Prostate gland (tissue), 2 donors: Measurements from ENCODE around the gene IMMP2L. TPM values are rescaled to one million over a fixed set of nuclear protein-coding genes. Genes with fewer than 3 reads are reported as not detected.

ENCODE experiments used
- DNase-seq: peaks from one replicate; pipeline ENCODE4 v3.0.0-alpha.2; 2019; ENCODE audit warnings: low spot score
- H3K27ac ChIP-seq, 2 donors: fragments of 200-600 bp; sonication (generic); 2 replicates each; pipeline ENCODE4 v1.5.1; 2017 to 2019
- H3K27me3 ChIP-seq: fragments of 200-600 bp; sonication (generic); replicated peaks from 2 replicates; pipeline ENCODE4 v1.5.1; 2019; ENCODE audit not compliant: insufficient read depth
- H3K36me3 ChIP-seq, 2 donors: fragments of 200-600 bp; sonication (generic); 1 replicate in 1 of 2; 2 replicates in 1 of 2; pipeline versions ENCODE4 v1.5.1 to v1.8.1; 2017 to 2019
- H3K4me1 ChIP-seq: fragments of 200-600 bp; sonication (generic); replicated peaks from 2 replicates; pipeline ENCODE4 v1.5.1; 2019
- H3K4me3 ChIP-seq, 2 donors: fragments of 200-600 bp; sonication (generic); 2 replicates each; pipeline ENCODE4 v1.5.1; 2017 to 2019
- H3K9me3 ChIP-seq: fragments of 200-600 bp; sonication (generic); 2 replicates; pipeline ENCODE4 v1.5.1; 2017
- POLR2A ChIP-seq: fragments of 450-650 bp; IDR thresholded peaks from one replicate; pipeline ENCODE4 v1.6.1; 2016; ENCODE audit warnings: antibody characterized with exemption, mild to moderate bottlenecking
- POLR2AphosphoS5 ChIP-seq: sonication (generic); formaldehyde crosslinking; IDR thresholded peaks from one replicate; pipeline ENCODE4 v1.6.1; 2017; ENCODE audit warnings: antibody characterized with exemption
- WGBS: methylation state at CpG from one replicate; pipeline ENCODE4 v1.1.5; 2018; 5-methylcytosine and 5-hydroxymethylcytosine counted together
- intact Hi-C: fragments of 100-400 bp; cut with DNase I; formaldehyde crosslinking; loops from one replicate; pipeline ENCODE4 v1.14.2; 2022
- total RNA-seq, 2 donors: library from RNA; depleted of rRNA; stranded (reverse); fragments of >200 nt; gene quantifications; one replicate each; pipeline ENCODE4 v1.1.0, GENCODE V29; 2016
- TF ChIP-seq, protein P1 (sequence below), 4 experiments: fragments of 200-600 bp in 2 of 4; fragments of 450-650 bp in 2 of 4; sonication (generic) in 2 of 4; IDR thresholded peaks; 1 replicate in 3 of 4; 2 replicates in 1 of 4; pipeline ENCODE4 v1.5.1; 2016 to 2019; ENCODE audit warnings: antibody characterized with exemption in 4 of 4, mild to moderate bottlenecking in 2 of 4, moderate library complexity in 2 of 4

IMMP2L gene
- total RNA-seq, 2 donors from 2014 or later: 16.9 to 20.4 TPM

- TF ChIP-seq, protein P1, sequence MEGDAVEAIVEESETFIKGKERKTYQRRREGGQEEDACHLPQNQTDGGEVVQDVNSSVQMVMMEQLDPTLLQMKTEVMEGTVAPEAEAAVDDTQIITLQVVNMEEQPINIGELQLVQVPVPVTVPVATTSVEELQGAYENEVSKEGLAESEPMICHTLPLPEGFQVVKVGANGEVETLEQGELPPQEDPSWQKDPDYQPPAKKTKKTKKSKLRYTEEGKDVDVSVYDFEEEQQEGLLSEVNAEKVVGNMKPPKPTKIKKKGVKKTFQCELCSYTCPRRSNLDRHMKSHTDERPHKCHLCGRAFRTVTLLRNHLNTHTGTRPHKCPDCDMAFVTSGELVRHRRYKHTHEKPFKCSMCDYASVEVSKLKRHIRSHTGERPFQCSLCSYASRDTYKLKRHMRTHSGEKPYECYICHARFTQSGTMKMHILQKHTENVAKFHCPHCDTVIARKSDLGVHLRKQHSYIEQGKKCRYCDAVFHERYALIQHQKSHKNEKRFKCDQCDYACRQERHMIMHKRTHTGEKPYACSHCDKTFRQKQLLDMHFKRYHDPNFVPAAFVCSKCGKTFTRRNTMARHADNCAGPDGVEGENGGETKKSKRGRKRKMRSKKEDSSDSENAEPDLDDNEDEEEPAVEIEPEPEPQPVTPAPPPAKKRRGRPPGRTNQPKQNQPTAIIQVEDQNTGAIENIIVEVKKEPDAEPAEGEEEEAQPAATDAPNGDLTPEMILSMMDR (IDR thresholded peaks at IDR 0.05): no peak
- TF ChIP-seq POLR2A (no peak), POLR2AphosphoS5 (no peak)
- intact Hi-C loops: no loop called here
- 63% methylated on average over 2 of the region's 2 CpGs for WGBS
Observed at GRCh38 chr7:111068618-111069017, 493.7 kb downstream of the IMMP2L start.

DNA sequence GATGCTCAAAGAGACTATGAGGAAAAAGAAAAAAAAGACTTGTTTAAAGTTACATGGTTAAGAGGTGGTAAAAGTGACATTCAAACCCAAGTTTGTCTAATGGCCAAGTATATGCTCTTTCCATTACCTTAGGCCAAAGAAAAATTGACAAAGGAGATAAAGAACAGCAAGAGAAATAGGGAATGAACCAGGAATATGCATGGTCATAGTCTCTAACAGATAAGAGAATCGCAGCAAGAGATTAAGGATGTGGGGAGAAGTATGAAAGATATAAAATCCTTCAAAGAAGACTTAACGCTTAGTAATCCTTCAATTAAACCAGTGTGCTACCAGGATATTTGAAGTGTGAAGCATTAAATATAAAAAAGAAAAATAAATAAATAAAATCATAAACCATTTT is 494.6 kb downstream of the IMMP2L start:
- TF ChIP-seq, protein P1 (IDR thresholded peaks at IDR 0.05): no peak
- TF ChIP-seq POLR2A: no peak
- no peak for TF ChIP-seq POLR2AphosphoS5
- no peak overlapping the region for H3K4me3 ChIP-seq
- 96% methylated on average over 2 of the region's 2 CpGs for WGBS

More at GRCh38 chr7:111068618-111069017, 493.7 kb downstream of the IMMP2L start:
- H3K4me3 ChIP-seq: no peak overlapping the region
- DNase-seq: no peak
- H3K36me3 ChIP-seq: no peaks in the 10 kb centered on the region
- H3K9me3 ChIP-seq: no peaks in the 10 kb centered on the region
- H3K27me3 ChIP-seq: no peaks in the 10 kb centered on the region
- H3K4me1 ChIP-seq: no peaks in the 10 kb centered on the region
- no peak overlapping the region for H3K27ac ChIP-seq

DNA sequence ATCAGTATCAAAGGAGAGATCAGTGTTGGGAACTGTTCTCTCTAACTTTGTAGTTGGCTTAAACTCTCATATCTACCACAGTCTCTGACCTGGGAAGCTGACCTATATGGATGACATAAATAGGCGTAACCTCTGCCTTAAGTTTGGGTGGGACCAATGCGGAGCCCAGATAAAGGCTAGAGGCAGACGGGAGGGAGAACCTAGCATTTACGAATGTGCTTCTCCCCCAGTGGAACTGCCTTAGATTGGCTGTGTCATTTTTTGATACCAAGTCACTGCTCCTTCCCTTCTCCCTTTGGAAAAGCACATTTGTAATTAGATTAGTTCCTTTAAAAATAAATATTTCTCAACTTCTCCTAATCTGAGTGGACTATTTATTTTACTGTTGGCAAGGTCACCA is 495.0 kb downstream of the IMMP2L start:
- no peak overlapping the region for H3K27ac ChIP-seq

More for the DNA sequence above, 494.6 kb downstream of the IMMP2L start:
- no peaks in the 10 kb centered on the region for H3K27me3 ChIP-seq
- intact Hi-C loops: no loop called here
- no peaks in the 10 kb centered on the region for H3K9me3 ChIP-seq
- no peak for DNase-seq
- no peaks in the 10 kb centered on the region for H3K36me3 ChIP-seq
- no peaks in the 10 kb centered on the region for H3K4me1 ChIP-seq
- no peak overlapping the region for H3K27ac ChIP-seq

DNA sequence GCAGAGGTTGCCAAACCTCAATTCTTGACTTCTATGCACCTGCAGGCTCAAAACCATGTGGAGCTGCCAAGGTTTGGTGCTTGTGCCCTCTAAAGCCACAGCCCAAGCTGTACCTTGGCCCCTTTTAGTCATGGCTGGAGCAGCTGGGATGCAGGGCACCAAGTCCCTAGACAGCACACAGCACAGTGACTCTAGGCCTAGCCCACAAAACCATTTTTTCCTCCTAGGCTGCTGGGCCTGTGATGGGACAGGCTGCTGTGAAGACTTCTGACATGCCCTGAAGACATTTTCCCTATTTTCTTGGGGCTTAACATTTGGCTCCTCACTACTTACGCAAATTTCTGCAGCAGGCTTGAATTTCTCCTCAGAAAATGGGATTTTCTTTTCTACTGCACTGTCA is 499.1 kb downstream of the IMMP2L start:
- intact Hi-C loops: no loop called here
- Histone ChIP-seq H3K4me3 (no peak overlapping the region), H3K27me3 (no peaks in the 10 kb centered on the region), H3K4me1 (no peaks in the 10 kb centered on the region), H3K36me3 (no peaks in the 10 kb centered on the region), H3K27ac (no peak overlapping the region), H3K9me3 (no peaks in the 10 kb centered on the region)
- TF ChIP-seq, protein P1 (IDR thresholded peaks at IDR 0.05): no peak
- no peak for TF ChIP-seq POLR2AphosphoS5
- TF ChIP-seq POLR2A: no peak
- WGBS: 95% methylated on average over 1 of the region's 1 CpG
- DNase-seq: no peak

More for the DNA sequence above, 495.0 kb downstream of the IMMP2L start:
- 94% methylated on average over 4 of the region's 4 CpGs for WGBS
- Histone ChIP-seq H3K4me3 (no peak overlapping the region), H3K27me3 (no peaks in the 10 kb centered on the region), H3K9me3 (no peaks in the 10 kb centered on the region), H3K4me1 (no peaks in the 10 kb centered on the region), H3K36me3 (no peaks in the 10 kb centered on the region)
- intact Hi-C loops: no loop called here
- TF ChIP-seq POLR2AphosphoS5: no peak
- TF ChIP-seq, protein P1 (IDR thresholded peaks at IDR 0.05): no peak
- TF ChIP-seq POLR2A: no peak
- no peak for DNase-seq

- H3K9me3 ChIP-seq: no peaks in the 10 kb centered on the region
- intact Hi-C loops: no loop called here
- DNase-seq: no peak
- no peak overlapping the region for H3K27ac ChIP-seq
- H3K4me1 ChIP-seq: no peaks in the 10 kb centered on the region
- no peak overlapping the region for H3K4me3 ChIP-seq
- no peak for TF ChIP-seq POLR2A
- TF ChIP-seq, protein P1 (IDR thresholded peaks at IDR 0.05): no peak
- no peak for TF ChIP-seq POLR2AphosphoS5
- H3K27me3 ChIP-seq: no peaks in the 10 kb centered on the region
- H3K36me3 ChIP-seq: no peaks in the 10 kb centered on the region
Observed at GRCh38 chr7:111059833-111060232, 502.5 kb downstream of the IMMP2L start.
